Right cardiac atrium (tissue), 5 donors: ENCODE data around the gene IGDCC3. TPM values are rescaled to one million over a fixed set of nuclear protein-coding genes. Genes with fewer than 3 reads are reported as not detected.

Source experiments
- ATAC-seq, 2 donors: fragments of 200-7000 bp; cut with Tn5 transposase; one replicate each; pipeline versions ENCODE4 v1.8.0 to v1.9.1; 2020; ENCODE audit warnings: moderate library complexity in 2 of 2, mild to moderate bottlenecking in 1 of 2
- DNase-seq, 3 donors: peaks; one replicate each; pipeline ENCODE4 v3.0.0-alpha.2; 2020
- H3K27ac ChIP-seq: one replicate; pipeline ENCODE4 v1.5.1; 2013; ENCODE audit warnings: mild to moderate bottlenecking, low read length, control low read depth, moderate library complexity
- H3K27me3 ChIP-seq: one replicate; pipeline ENCODE4 v1.6.1; 2013; ENCODE audit not compliant: control insufficient read depth, insufficient read depth
- H3K4me1 ChIP-seq: one replicate; pipeline ENCODE4 v1.6.1; 2013; ENCODE audit warnings: low read length; ENCODE audit not compliant: control insufficient read depth, insufficient read depth
- H3K4me3 ChIP-seq: one replicate; pipeline ENCODE4 v1.5.1; 2013; ENCODE audit warnings: low read length, control low read depth
- H3K9me3 ChIP-seq: one replicate; pipeline ENCODE4 v1.6.1; 2013; ENCODE audit warnings: low read length; ENCODE audit not compliant: control insufficient read depth
- WGBS: extraction: QIAGEN DNeasy Blood & Tissue Kit; methylation state at CpG from one replicate; pipeline ENCODE4 v1.1.7; 2013; 5-methylcytosine and 5-hydroxymethylcytosine counted together
- intact Hi-C, 4 donors: fragments of 100-400 bp; cut with DNase I; formaldehyde crosslinking; loops; one replicate each; pipeline versions ENCODE4 v1.11.0 to v1.14.0; 2022 to 2023
- polyA plus RNA-seq: library from polyadenylated mRNA; stranded (reverse); fragments of 200-250 nt; gene quantifications from one replicate; pipeline ENCODE4 v1.2.3, GENCODE V29; 2013
- total RNA-seq, 4 donors: library from RNA; stranded (reverse); fragmentation: NEBNext Ultra II Directional; extraction: Animal tissue kit (Norgen Biotek cat#: 25700); gene quantifications; one replicate each; pipeline ENCODE4 v1.2.1, GENCODE V29; 2021
- donor health status: healthy with polysubstance abuse.
- donor health status: DM: no; HTN: yes; CAD: no.
- donor health status: DM: no; HTN: no; CAD: no.
- donor health status: DM: no; HTN: yes; CAD: no; lungs with severe emphysema.
- donor health status: DM: yes; HTN: yes; CAD: no.

Gene IGDCC3
- total and polyA plus RNA-seq, 5 donors: 0.09 to 0.14 (median 0.09) TPM; not detected in 2

DNA sequence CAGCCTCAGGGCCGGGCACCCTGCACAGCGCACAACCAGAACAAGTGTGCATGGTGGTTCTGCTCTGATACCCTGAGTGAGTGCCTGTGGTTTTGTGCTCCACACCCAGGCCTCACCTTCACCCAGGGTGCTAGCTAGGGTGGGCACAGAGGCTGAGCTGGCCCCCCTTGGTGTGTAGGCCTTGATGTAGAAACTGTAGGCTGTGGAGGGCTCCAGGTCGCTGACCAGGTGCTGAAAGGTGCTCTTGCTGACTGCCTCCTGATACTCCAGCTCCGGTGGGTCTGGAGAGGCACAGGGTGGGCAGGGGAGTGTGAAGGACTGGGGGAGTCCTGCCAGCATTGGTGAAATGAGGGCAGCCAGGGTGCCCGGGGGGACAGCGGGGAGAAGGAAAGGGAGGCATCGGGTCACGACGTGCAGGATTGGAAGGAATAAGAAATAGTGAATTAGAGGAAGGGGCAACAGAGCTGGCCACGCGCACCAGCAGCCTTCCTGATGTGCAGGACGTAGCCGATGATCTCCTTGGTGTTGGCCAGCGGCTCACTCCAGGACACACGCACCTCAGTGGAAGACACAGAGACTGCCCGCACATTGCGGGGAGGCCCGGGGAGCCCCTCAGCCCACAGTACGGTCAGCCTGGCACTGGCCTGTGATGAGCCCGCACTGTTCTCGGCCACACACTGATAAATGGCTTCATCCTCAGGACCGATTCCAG, 46.7 kb downstream of the IGDCC3 start:
- DNase-seq (no peak), ATAC-seq (no peak)

DNA sequence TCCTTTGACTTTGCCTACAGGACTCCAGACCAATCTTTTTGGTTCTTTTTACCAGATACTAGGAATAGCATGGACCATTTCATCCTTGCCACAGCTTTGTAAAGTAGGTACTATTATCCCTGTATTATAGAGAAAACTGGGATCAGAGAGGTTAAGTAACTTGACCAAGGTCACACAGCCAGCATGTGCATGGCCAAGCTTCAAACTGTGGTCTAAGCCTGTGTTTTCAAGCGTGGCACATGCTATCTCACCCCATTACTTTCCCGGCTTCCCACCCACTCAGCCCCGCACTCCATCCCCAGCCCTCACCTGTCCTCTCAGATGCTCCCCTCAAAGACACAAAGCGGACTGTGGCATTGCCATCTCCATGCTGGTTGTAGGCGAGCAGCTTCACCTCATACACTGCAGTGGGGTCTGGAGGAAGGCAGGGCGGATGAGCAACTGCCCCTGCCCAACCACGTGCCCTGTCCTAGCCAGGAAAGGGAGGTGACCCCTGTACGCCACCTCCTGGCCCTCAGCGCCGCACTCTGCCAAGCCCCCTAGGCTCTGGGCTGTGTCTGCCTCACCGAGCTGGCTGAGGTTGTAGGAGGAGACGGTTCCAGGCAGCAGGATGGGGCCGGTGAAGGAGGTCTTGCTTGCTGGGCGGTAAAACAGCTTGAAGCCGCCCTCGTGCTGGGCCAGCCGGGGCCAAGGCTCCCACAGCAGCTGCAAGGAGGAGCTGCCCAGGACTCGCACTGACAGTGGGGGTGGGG, 47.6 kb downstream of the IGDCC3 start:
- H3K27me3 ChIP-seq: no peaks in the 10 kb centered on the region
- ATAC-seq (no peak), DNase-seq (no peak)
- intact Hi-C loops: no loop called here
- H3K4me3 ChIP-seq: no peak overlapping the region
- H3K4me1 ChIP-seq: no peaks in the 10 kb centered on the region
- WGBS: 89% methylated on average over 18 of the region's 18 CpGs
- no peak overlapping the region for H3K27ac ChIP-seq
- no peaks in the 10 kb centered on the region for H3K9me3 ChIP-seq

More for the DNA sequence above, 46.7 kb downstream of the IGDCC3 start:
- Histone ChIP-seq H3K27ac (no peak overlapping the region), H3K4me3 (no peak overlapping the region), H3K4me1 (no peaks in the 10 kb centered on the region), H3K9me3 (no peaks in the 10 kb centered on the region), H3K27me3 (no peaks in the 10 kb centered on the region)
- WGBS: 93% methylated on average over 22 of the region's 22 CpGs
- intact Hi-C loops: no loop called here

DNA sequence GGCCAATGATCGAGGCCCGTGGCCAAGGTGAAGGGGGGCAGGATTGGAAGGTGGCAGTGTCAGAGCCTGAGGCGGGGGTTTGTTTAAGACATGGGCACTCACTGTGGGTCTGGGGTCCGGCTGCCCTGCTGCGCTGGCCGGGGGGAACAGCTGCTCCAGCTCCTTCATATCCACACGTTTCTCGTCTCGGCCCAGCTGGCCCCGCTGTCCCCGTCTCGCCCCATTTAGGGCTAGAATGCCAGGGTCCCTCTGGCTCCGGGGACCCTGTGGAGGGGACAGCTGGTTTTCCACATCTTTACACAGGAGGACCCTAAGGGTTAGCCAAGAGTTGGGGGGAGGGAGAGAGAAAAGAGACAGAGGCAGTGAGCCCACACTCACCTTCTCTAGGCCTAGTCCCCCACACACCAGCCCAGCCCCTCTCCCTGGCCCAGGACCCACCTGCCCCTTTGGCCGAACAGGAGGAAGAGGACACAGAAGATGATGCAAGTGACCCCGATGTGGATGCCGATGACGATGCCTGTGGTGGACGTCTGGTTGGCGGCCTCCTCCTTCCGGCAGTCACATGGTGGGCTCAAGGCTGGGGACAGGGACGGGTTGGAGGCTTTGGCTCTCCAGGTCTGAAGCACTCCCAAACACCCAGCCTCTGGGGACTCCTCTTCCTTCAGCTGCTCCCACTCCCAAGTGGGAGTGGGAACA, 48.4 kb downstream of the IGDCC3 start:
- Histone ChIP-seq H3K27me3 (no peaks in the 10 kb centered on the region), H3K9me3 (no peaks in the 10 kb centered on the region), H3K27ac (no peak overlapping the region), H3K4me3 (no peak overlapping the region), H3K4me1 (no peaks in the 10 kb centered on the region)
- DNase-seq (no peak), ATAC-seq (no peak)
- WGBS: 94% methylated on average over 21 of the region's 21 CpGs
- intact Hi-C loops: no loop called here

DNA sequence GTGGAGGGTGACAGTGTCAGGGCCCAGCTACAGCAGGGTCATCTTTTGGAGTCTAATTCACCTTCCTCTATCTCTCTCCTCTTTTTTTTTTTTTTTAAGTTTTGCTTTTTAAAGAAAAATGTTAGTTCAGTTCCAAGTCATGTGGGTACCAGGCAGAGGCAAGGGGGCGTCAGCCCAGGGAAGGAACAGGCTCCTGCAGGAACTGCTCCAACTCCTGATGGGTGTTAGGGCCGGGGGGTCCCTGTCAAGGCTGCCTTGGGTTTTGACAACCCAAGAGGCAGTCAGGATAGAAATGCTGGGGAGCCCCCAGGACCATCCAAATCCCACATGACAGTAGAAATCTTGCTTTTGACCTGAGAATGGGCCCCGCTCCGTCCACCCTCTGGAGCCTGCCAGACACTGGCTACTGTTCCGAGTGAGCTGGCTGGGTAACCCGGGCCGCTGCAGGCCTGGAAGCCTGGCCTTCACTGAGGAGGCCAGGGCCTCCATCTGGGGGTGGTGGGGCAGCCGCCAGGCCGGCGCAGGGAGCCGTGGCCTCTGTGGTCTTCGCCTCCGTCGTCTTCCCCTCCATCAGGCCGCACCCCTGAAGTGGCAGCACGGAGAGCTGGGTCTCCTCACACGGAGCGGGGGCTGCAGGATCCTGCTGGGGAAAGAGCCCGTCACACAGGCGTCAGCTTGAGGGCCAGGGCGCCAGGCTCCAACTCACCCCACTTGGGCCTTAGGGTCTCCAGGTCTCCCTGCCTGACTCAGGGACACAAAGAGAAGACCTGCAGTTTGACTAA, 49.1 kb downstream of the IGDCC3 start:
- intact Hi-C loops: no loop called here
- H3K27me3 ChIP-seq: no peaks in the 10 kb centered on the region
- ATAC-seq (no peak), DNase-seq (no peak)
- H3K4me1 ChIP-seq: no peaks in the 10 kb centered on the region
- 91% methylated on average over 21 of the region's 21 CpGs for WGBS
- H3K4me3 ChIP-seq: no peak overlapping the region
- H3K27ac ChIP-seq: no peak overlapping the region
- no peaks in the 10 kb centered on the region for H3K9me3 ChIP-seq

DNA sequence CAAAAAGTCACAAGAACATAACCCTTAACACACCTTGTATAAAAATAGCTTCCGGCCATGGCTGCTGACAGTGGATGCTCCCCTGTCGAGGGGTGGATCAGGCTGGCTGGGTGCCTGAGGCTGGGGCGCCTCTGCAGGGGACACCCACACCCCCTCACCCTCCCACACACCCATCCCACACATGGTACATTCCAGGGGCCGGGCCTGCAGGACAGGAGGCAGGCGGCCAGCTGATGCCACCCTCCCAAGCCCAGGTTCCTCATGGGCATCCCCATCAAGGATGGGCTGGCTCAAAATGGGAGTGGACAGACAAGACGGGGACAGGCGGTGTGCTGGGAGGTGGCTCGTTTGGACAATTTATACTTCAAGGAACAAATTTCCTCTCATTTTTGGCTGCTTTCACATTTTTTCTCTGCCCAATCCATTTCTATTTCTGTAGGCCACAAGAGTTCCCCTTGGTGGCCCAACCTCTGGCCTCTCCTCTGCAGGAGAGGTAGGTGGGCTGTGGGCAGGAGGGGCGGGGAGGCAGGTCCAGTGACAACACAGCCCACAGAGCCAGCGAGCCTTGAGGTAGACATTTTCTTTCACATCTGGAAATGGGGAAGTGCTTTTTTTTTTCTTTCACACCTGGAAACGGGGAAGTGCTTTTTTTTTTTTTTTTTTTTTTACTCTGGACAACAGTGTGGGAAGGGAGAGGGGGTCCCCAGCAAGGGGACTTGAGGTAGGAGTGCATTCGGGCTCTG, 50.0 kb downstream of the IGDCC3 start:
- WGBS: 80% methylated on average over 12 of the region's 12 CpGs
- no peaks in the 10 kb centered on the region for H3K9me3 ChIP-seq
- intact Hi-C loops: no loop called here
- DNase-seq (no peak), ATAC-seq (no peak)
- H3K4me1 ChIP-seq: no peaks in the 10 kb centered on the region
- H3K4me3 ChIP-seq: no peak overlapping the region
- no peak overlapping the region for H3K27ac ChIP-seq
- H3K27me3 ChIP-seq: no peaks in the 10 kb centered on the region

DNA sequence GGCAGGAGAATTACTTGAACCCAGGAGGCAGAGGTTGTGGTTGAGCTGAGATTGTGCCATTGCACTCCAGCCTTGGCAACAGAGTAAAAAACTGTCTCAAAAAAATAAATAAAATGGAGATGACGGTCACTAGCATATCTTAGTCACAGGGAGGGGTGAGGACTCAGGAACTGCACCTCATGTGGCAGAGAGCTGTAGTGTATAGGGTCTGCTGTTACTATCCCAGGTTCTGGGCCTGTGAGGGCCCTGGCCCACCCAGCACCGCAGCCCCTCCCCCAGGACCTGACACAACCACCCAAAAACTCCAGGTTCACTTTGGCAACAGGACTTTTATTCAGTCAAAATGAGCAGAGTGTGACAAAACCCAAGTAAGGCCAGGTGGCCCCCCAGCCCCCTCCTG, 51.0 kb downstream of the IGDCC3 start:
- H3K27me3 ChIP-seq: no peaks in the 10 kb centered on the region
- intact Hi-C loops: no loop called here
- H3K9me3 ChIP-seq: no peaks in the 10 kb centered on the region
- no peak overlapping the region for H3K27ac ChIP-seq
- H3K4me1 ChIP-seq: no peaks in the 10 kb centered on the region
- DNase-seq: no peak
- WGBS: 85% methylated on average over 2 of the region's 2 CpGs
- no peak overlapping the region for H3K4me3 ChIP-seq
- ATAC-seq: no peak

DNA sequence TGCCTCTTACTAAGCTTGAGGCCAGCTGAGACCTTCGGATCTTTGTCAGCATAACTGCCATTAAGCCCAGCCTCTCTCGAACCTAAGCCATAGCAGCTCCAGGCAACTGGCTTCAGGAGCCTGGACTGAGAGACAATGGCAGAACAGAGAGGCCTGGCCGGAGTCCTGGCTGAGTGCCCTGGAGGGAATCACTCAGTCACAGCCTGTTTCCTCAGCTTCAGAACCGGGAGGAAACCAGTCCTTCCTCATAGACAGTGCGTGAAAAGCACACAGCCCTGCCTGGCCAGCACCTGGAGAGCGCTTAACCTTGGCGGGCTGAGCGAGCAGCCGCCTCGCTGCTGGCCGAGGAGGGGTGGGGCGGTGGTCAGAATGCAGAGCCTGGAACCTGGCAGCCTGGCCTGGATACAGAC, 51.7 kb downstream of the IGDCC3 start:
- Histone ChIP-seq H3K27me3 (no peaks in the 10 kb centered on the region), H3K4me1 (no peaks in the 10 kb centered on the region), H3K9me3 (no peaks in the 10 kb centered on the region), H3K4me3 (no peak overlapping the region), H3K27ac (no peak overlapping the region)
- ATAC-seq (peak; percentile 50 to 82), DNase-seq (peak in 2 of 3 donors; percentile 51 to 77)
- intact Hi-C loops: no loop called here
- 36% methylated on average over 12 of the region's 12 CpGs for WGBS

DNA sequence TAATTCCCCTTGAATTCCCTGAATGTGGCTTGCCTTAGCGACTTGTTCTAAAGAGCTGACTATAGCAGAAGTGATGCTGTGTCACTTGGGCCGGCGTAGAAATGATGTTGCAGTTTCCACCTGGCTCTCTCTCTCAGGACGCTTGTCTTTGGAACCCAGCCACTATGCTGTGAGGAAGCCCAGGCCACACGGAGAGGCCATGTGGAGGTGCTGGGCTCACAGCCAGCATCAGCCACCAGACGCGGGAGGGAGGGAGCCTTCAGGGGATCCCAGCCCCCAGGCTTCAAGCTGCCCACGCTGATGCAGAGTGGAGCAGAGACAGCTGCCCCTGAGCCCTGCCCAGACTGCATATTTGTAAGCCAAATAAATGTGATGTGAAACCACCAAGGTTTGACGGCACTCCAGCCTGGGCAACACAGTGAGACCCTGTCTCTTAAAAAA, 54.7 kb downstream of the IGDCC3 start:
- H3K4me1 ChIP-seq: no peaks in the 10 kb centered on the region
- intact Hi-C loops: no loop called here
- no peak overlapping the region for H3K27ac ChIP-seq
- H3K4me3 ChIP-seq: no peak overlapping the region
- ATAC-seq (peak in 1 of 2 donors; percentile 38), DNase-seq (peak; percentile 29 to 73 (median 68))
- 11% methylated on average over 9 of the region's 9 CpGs for WGBS
- no peaks in the 10 kb centered on the region for H3K27me3 ChIP-seq
- no peaks in the 10 kb centered on the region for H3K9me3 ChIP-seq

DNA sequence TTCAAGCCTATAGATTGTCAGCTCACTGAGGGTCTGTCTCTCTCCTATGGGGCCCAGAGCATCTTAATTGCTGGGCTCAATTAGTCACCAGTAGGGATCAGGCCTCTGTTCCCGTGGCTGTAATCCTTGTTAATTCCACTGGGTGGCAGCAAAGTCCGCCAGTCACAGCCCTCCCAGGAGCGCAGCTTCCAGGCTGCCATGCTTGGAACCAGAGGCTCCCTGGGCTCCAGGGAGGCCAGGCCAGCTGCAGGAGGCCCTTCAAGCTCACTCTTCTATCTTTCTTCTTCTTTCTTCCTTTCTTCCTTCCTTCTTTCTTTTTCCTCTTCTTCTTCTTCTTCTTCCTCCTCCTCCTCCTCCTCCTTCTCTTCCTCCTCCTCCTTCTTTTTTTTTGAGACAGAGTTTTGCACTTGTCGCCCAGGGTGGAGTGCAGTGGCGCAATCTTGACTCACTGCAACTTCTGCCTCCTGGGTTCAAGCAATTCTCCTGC, 58.9 kb downstream of the IGDCC3 start:
- intact Hi-C loops: loop anchor here (1.0 to 2.0 kb wide), 3 partner anchors 66 to 68 kb away; no protein-coding TSS in a partner anchor
- ATAC-seq: peak; percentile 92 to 94
- Histone ChIP-seq H3K9me3 (no peaks in the 10 kb centered on the region), H3K27ac (no peak overlapping the region), H3K27me3 (no peaks in the 10 kb centered on the region), H3K4me1 (no peaks in the 10 kb centered on the region), H3K4me3 (no peak overlapping the region)
- DNase-seq: peak; percentile 74 to 90 (median 86)
- WGBS: 36% methylated on average over 5 of the region's 5 CpGs

DNA sequence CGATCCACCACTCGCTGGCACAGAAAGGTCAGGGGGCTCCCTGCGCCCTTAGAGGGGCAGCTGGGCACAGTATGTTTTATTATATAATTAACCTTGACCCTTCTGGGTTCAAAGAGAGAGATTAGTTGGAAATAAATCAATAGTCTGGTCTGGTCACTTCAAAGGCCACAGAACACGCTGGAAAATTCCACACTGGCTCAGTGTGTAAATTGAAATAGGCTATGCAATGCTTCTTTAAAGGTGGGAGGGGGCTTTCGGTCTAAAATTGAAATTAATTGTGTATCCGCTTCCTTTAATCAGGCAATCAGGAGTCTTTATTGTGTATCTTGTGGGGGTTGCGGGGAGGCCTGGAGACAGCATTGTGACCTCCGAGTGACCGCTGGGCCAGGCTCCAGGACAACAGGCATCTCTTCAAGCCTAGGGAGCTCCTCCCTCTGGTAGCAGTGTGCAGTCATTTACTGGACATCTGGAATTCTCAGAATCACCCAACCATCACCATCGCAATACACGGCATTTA, 65.3 kb downstream of the IGDCC3 start:
- Histone ChIP-seq H3K4me1 (no peaks in the 10 kb centered on the region), H3K9me3 (no peaks in the 10 kb centered on the region), H3K4me3 (no peak overlapping the region), H3K27ac (peak overlapping the region; percentile 10), H3K27me3 (no peaks in the 10 kb centered on the region)
- DNase-seq (peak; percentile 38 to 81 (median 79)), ATAC-seq (peak; percentile 65 to 66)
- WGBS: 47% methylated on average over 11 of the region's 11 CpGs
- intact Hi-C loops: no loop called here
